AG09319 (cell line): ENCODE results near the gene STK24.

ENCODE experiments used
- DNase-seq: peaks from one replicate; pipeline ENCODE4 v3.0.0-alpha.2; 2010; ENCODE audit warnings: low read depth; ENCODE audit errors: extremely low read depth
- CTCF ChIP-seq: IDR thresholded peaks from 2 replicates; pipeline ENCODE4 v1.5.1; 2011; ENCODE audit warnings: low read depth, mild to moderate bottlenecking, inconsistent platforms, low read length, moderate library complexity

The STK24 gene

DNA sequence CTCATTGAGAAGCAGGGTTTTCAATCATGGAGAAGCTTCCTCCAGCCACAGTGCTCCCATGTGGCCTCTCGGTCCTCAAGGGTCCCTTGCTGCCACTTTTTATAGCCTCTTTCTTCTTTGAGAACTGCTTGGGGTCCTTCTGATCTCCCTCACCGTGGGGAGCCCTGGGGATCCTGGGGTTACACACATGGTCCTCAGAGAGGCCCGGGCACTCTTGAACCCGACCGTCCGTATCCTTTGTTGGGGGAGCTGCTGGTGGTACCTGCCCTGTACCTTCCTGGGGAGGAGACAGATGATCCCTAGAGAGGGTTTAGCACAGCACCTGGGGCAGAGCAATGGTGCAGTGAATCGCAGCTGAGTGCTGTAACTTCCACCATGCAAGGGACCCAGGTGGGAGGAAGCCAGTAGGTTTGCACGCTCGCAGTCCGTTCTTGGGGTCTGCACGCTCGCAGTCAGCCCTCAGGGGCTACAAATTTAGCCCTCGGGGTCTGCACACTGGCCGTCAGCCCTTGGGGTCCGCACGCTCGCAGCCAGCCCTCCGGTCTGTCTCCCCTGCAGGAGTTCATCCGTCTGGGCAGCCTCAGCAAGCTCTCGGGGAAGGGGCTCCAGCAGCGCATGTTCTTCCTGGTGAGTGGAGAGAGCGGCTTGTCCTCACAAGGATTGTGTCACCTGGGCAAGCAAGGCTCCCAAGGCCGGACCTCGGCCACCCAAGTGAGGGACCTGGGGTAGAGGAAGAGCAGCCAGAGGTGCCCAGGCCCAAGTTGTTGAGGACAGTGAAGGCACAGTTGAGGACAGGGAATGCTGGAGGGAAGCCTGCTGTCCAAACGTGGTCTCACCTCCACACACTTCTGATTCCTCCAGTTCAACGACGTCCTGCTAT is 138.4 kb downstream of the STK24 start:
- TF ChIP-seq CTCF: no peak
- DNase-seq: no peak

DNA sequence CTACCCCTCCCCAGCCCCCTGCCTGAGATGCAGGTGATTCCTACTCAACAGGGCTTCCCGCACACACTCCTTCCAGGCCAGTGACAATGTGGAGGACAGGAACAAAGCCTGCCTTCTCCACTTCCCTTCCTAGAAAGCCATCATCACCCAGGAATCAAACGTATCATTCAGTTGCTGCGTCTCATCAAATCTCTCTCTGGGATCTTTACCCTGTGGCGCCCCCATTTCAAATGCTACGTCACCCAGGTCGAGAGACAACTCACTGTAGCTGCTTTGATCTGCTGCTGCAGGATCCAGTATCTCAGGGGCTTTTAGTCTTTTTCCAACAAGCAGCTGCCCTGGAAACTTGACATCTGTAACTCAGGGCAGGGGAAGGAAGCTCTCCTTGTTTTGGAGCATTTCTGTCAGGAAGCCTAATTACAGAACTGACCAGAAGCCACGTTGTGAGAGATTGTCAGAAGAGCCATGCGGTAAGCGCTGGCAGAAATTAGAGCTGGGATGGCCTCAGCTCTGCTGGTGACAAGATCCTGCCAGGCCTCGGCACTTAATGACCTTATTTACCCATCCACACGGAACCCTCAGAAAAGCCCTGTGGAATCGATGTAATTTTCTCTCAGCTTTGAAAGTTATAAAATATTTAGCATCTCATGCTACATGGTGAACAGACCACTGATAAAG is 140.5 kb downstream of the STK24 start:
- TF ChIP-seq CTCF: no peak
- no peak for DNase-seq

GRCh38 chr13:98435376-98435775 is 141.5 kb downstream of the STK24 start:
- no peak for TF ChIP-seq CTCF
- DNase-seq: no peak

- TF ChIP-seq CTCF: no peak
- DNase-seq: no peak
Observed at GRCh38 chr13:98434060-98434459, 142.8 kb downstream of the STK24 start.

- DNase-seq: no peak
- TF ChIP-seq CTCF: no peak
Observed at GRCh38 chr13:98433654-98434053, 143.3 kb downstream of the STK24 start.

DNA sequence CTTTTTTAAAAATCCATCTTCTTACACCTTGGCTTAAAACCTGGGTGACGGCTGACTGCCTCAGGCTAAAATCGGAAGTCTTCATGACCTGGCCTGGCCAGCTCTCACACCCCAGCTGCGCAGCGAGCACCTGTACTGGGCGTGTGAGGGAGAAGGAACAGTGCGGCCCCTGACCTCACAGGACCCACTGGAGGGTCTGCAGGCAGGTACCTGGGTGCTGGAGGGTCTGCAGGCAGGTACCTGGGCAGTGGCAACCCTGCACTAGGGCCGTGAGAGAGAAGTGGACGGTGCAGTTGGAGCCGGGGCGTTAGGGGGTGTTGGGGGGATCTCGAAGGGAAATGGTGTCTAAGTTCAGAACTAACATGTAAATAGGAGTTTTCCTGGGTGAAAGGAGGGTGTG is 144.3 kb downstream of the STK24 start:
- no peak for DNase-seq
- TF ChIP-seq CTCF: no peak
